Neural cell (in vitro differentiated cells): Measurements from ENCODE around the gene PAPOLG. TPM values are rescaled to one million over a fixed set of nuclear protein-coding genes. Genes with fewer than 3 reads are reported as not detected.

ENCODE experiments used
- H2AFZ ChIP-seq: fragments of 200-600, 300-800 bp; sonication (generic), shearing (Covaris generic); 2 replicates; pipeline ENCODE4 v1.6.0; 2014; ENCODE audit warnings: low read depth, mild to moderate bottlenecking, antibody characterized with exemption, low read length, moderate library complexity
- H3F3A ChIP-seq: fragments of 200-600 bp; shearing (Covaris generic); 2 replicates; pipeline ENCODE4 v1.6.1; 2016; ENCODE audit warnings: mild to moderate bottlenecking, moderate library complexity, mixed read lengths, antibody characterized with exemption, low read length; ENCODE audit not compliant: insufficient read depth, poor library complexity, severe bottlenecking
- H3K27ac ChIP-seq: fragments of 200-600, 300-800 bp; sonication (generic), shearing (Covaris generic); 2 replicates; pipeline ENCODE4 v1.5.1; 2014; ENCODE audit warnings: mild to moderate bottlenecking, low read length, moderate library complexity
- H3K27me3 ChIP-seq: fragments of 300-800, 200-600 bp; sonication (generic), shearing (Covaris generic); 2 replicates; pipeline ENCODE4 v1.6.0; 2014; ENCODE audit warnings: mild to moderate bottlenecking, low read depth, low read length, moderate library complexity; ENCODE audit not compliant: insufficient read depth
- H3K36me3 ChIP-seq: fragments of 300-800, 200-600 bp; sonication (generic), shearing (Covaris generic); 2 replicates; pipeline ENCODE4 v1.5.1; 2014; ENCODE audit warnings: mild to moderate bottlenecking, antibody characterized with exemption, low read length, moderate library complexity; ENCODE audit not compliant: insufficient read depth
- H3K4me2 ChIP-seq: fragments of 300-800, 200-600 bp; sonication (generic), shearing (Covaris generic); 2 replicates; pipeline ENCODE4 v1.6.0; 2014; ENCODE audit warnings: mild to moderate bottlenecking, low read length
- H3K4me3 ChIP-seq: fragments of 300-800, 200-600 bp; sonication (generic), shearing (Covaris generic); 2 replicates; pipeline ENCODE4 v1.5.1; 2014; ENCODE audit warnings: mild to moderate bottlenecking, low read length, moderate library complexity
- H3K79me2 ChIP-seq: fragments of 200-600 bp; shearing (Covaris generic); replicated peaks from 2 replicates; pipeline ENCODE4 v1.6.0; 2014; ENCODE audit warnings: mild to moderate bottlenecking, low read length, moderate library complexity; ENCODE audit not compliant: insufficient read depth
- H3K9ac ChIP-seq: fragments of 300-800, 200-600 bp; sonication (generic), shearing (Covaris generic); 2 replicates; pipeline ENCODE4 v1.6.1; 2016; ENCODE audit warnings: mild to moderate bottlenecking, low read length, mixed read lengths
- H3K9me2 ChIP-seq: fragments of 200-600 bp; shearing (Covaris generic); 2 replicates; pipeline ENCODE4 v1.6.1; 2016; ENCODE audit warnings: mild to moderate bottlenecking, low read length, mixed read lengths; ENCODE audit not compliant: insufficient read depth
- H3K9me3 ChIP-seq: fragments of 200-600, 300-800 bp; sonication (generic), shearing (Covaris generic); 2 replicates; pipeline ENCODE4 v1.6.1; 2016; ENCODE audit warnings: mild to moderate bottlenecking, mixed run types, low read length, moderate library complexity, mixed read lengths
- H4K20me1 ChIP-seq: fragments of 200-600 bp; shearing (Covaris generic); 2 replicates; pipeline ENCODE4 v1.6.1; 2016; ENCODE audit warnings: mild to moderate bottlenecking, mixed run types; ENCODE audit not compliant: insufficient read depth
- CTCF ChIP-seq: fragments of 450-650 bp; IDR thresholded peaks from 2 replicates; pipeline ENCODE4 v1.5.1; 2014; ENCODE audit warnings: antibody characterized with exemption, mild to moderate bottlenecking, moderate library complexity; ENCODE audit not compliant: poor library complexity, severe bottlenecking
- EP300 ChIP-seq: fragments of 450-650 bp; conservative IDR thresholded peaks from 2 replicates; pipeline ENCODE4 v1.6.1; 2014; ENCODE audit warnings: antibody characterized with exemption, mild to moderate bottlenecking, moderate library complexity; ENCODE audit not compliant: poor library complexity, severe bottlenecking
- EZH2 ChIP-seq: fragments of 200-600, 300-800 bp; shearing (Covaris generic), sonication (generic); IDR thresholded peaks from 2 replicates; pipeline ENCODE4 v1.6.1; 2014; ENCODE audit warnings: antibody characterized with exemption, low read length, borderline replicate concordance, mild to moderate bottlenecking; ENCODE audit not compliant: insufficient read depth, poor library complexity, severe bottlenecking
- MXI1 ChIP-seq: fragments of 450-650 bp; conservative IDR thresholded peaks from 2 replicates; pipeline ENCODE4 v1.6.1; 2014; ENCODE audit warnings: antibody characterized with exemption, mild to moderate bottlenecking; ENCODE audit not compliant: poor library complexity, severe bottlenecking
- POLR2AphosphoS5 ChIP-seq: IDR thresholded peaks from 2 replicates; pipeline ENCODE4 v1.6.1; 2012
- RAD21 ChIP-seq: fragments of 450-650 bp; conservative IDR thresholded peaks from 2 replicates; pipeline ENCODE4 v1.6.1; 2014; ENCODE audit warnings: antibody characterized with exemption, mild to moderate bottlenecking, moderate library complexity
- REST ChIP-seq: IDR thresholded peaks from 2 replicates; pipeline ENCODE4 v1.6.1; 2012; ENCODE audit warnings: borderline replicate concordance
- SMC3 ChIP-seq: fragments of 450-650 bp; conservative IDR thresholded peaks from 2 replicates; pipeline ENCODE4 v1.6.1; 2014; ENCODE audit warnings: antibody characterized with exemption, mild to moderate bottlenecking, moderate library complexity; ENCODE audit not compliant: poor library complexity
- TAF1 ChIP-seq: IDR thresholded peaks from 2 replicates; pipeline ENCODE4 v1.6.1; 2012; ENCODE audit warnings: low read depth
- polyA plus RNA-seq: library from polyadenylated mRNA; depleted of rRNA; stranded (reverse); fragments of >200 nt; gene quantifications from 2 replicates; pipeline ENCODE4 v1.2.3, GENCODE V29; 2014

The PAPOLG gene
- polyA plus RNA-seq, 1 donor from 2014 or later: 31.2 TPM

GRCh38 chr2:60745330-60745729 is 10.7 kb upstream of the PAPOLG start:
- H3K36me3 ChIP-seq: no peaks in the 10 kb centered on the region
- no peaks in the 10 kb centered on the region for H3K9me2 ChIP-seq
- no peaks in the 10 kb centered on the region for H4K20me1 ChIP-seq
- H3K9me3 ChIP-seq: no peaks in the 10 kb centered on the region
- no peaks in the 10 kb centered on the region for H3K79me2 ChIP-seq
- no peak overlapping the region for H3K9ac ChIP-seq
- no peak for TF ChIP-seq SMC3
- no peak for TF ChIP-seq MXI1
- no peak for TF ChIP-seq TAF1
- no peak for TF ChIP-seq EZH2
- no peak for TF ChIP-seq RAD21
- TF ChIP-seq CTCF: no peak
- no peak for TF ChIP-seq EP300
- TF ChIP-seq POLR2AphosphoS5: no peak
- no peak for TF ChIP-seq REST
- H3K27ac ChIP-seq: no peak overlapping the region
- no peak overlapping the region for H3K4me3 ChIP-seq
- no peaks in the 10 kb centered on the region for H3K27me3 ChIP-seq
- no peak overlapping the region for H2AFZ ChIP-seq
- H3K4me2 ChIP-seq: no peak overlapping the region
- no peaks in the 10 kb centered on the region for H3F3A ChIP-seq

- Histone ChIP-seq H3K9me2 (no peaks in the 10 kb centered on the region), H3K27ac (no peak overlapping the region), H3K4me2 (no peak overlapping the region), H3K27me3 (no peaks in the 10 kb centered on the region), H3K9ac (no peak overlapping the region), H3F3A (no peaks in the 10 kb centered on the region), H3K36me3 (no peaks in the 10 kb centered on the region), H3K79me2 (no peaks in the 10 kb centered on the region), H3K4me3 (no peak overlapping the region), H4K20me1 (no peaks in the 10 kb centered on the region), H2AFZ (no peak overlapping the region), H3K9me3 (no peaks in the 10 kb centered on the region)
- TF ChIP-seq EP300 (no peak), MXI1 (no peak), POLR2AphosphoS5 (no peak), TAF1 (no peak)
These were observed 10.3 kb upstream of the PAPOLG start for GRCh38 chr2:60745761-60746160.

- Histone ChIP-seq H4K20me1 (no peaks in the 10 kb centered on the region), H3K79me2 (no peaks in the 10 kb centered on the region), H2AFZ (no peak overlapping the region), H3K4me3 (no peak overlapping the region), H3F3A (no peaks in the 10 kb centered on the region), H3K9me2 (no peaks in the 10 kb centered on the region), H3K4me2 (no peak overlapping the region), H3K36me3 (no peaks in the 10 kb centered on the region), H3K27me3 (no peaks in the 10 kb centered on the region), H3K27ac (no peak overlapping the region), H3K9me3 (no peaks in the 10 kb centered on the region), H3K9ac (no peak overlapping the region)
- TF ChIP-seq TAF1: no peak
- TF ChIP-seq SMC3: no peak
- TF ChIP-seq EZH2: no peak
- no peak for TF ChIP-seq RAD21
- TF ChIP-seq EP300: no peak
- no peak for TF ChIP-seq REST
- TF ChIP-seq MXI1: no peak
- no peak for TF ChIP-seq POLR2AphosphoS5
- no peak for TF ChIP-seq CTCF
These were observed 9.8 kb upstream of the PAPOLG start for GRCh38 chr2:60746318-60746717.
